Hepatocyte (in vitro differentiated cells): ENCODE results near the gene TRAF2. TPM values are rescaled to one million over a fixed set of nuclear protein-coding genes. Genes with fewer than 3 reads are reported as not detected.
A peak's percentile ranks its signal among the peaks of the same experiment; 100 is the strongest.

Experiments
- DNase-seq: peaks from one replicate; pipeline ENCODE4 v3.0.0-alpha.2; 2016; ENCODE audit warnings: low spot score
- H2AFZ ChIP-seq: fragments of 200-600 bp; sonication (generic); 2 replicates; pipeline ENCODE4 v1.6.0; 2016; ENCODE audit warnings: antibody characterized with exemption, mild to moderate bottlenecking
- H3K27ac ChIP-seq: fragments of 200-600 bp; sonication (generic); 2 replicates; pipeline ENCODE4 v1.5.1; 2016; ENCODE audit warnings: mild to moderate bottlenecking
- H3K27me3 ChIP-seq: fragments of 200-600 bp; sonication (generic); 2 replicates; pipeline ENCODE4 v1.6.1; 2016
- H3K36me3 ChIP-seq: fragments of 200-600 bp; sonication (generic); replicated peaks from 2 replicates; pipeline ENCODE4 v1.5.1; 2016; ENCODE audit warnings: low read depth; ENCODE audit not compliant: insufficient read depth
- H3K4me1 ChIP-seq: fragments of 200-600 bp; sonication (generic); 2 replicates; pipeline ENCODE4 v1.5.1; 2016; ENCODE audit warnings: mild to moderate bottlenecking, moderate library complexity; ENCODE audit not compliant: insufficient read depth
- H3K4me2 ChIP-seq: fragments of 200-600 bp; sonication (generic); 2 replicates; pipeline ENCODE4 v1.6.0; 2016
- H3K4me3 ChIP-seq: fragments of 200-600 bp; sonication (generic); 2 replicates; pipeline ENCODE4 v1.5.1; 2016; ENCODE audit warnings: mild to moderate bottlenecking
- H3K79me2 ChIP-seq: fragments of 200-600 bp; sonication (generic); 2 replicates; pipeline ENCODE4 v1.6.0; 2017; ENCODE audit warnings: mild to moderate bottlenecking
- H3K9me2 ChIP-seq: fragments of 200-600 bp; sonication (generic); replicated peaks from 2 replicates; pipeline ENCODE4 v1.6.0; 2017; ENCODE audit warnings: mild to moderate bottlenecking; ENCODE audit not compliant: insufficient read depth
- H3K9me3 ChIP-seq: fragments of 200-600 bp; sonication (generic); 2 replicates; pipeline ENCODE4 v1.5.1; 2016; ENCODE audit warnings: low read depth, mild to moderate bottlenecking
- H4K20me1 ChIP-seq: fragments of 200-600 bp; sonication (generic); 2 replicates; pipeline ENCODE4 v1.6.0; 2016; ENCODE audit warnings: mild to moderate bottlenecking; ENCODE audit not compliant: insufficient read depth, poor library complexity, severe bottlenecking
- CTCF ChIP-seq: fragments of 200-600 bp; sonication (generic); IDR thresholded peaks from 2 replicates; pipeline ENCODE4 v1.5.1; 2016; ENCODE audit warnings: antibody characterized with exemption, mild to moderate bottlenecking; ENCODE audit not compliant: poor library complexity
- EZH2 ChIP-seq: fragments of 200-600 bp; sonication (generic); IDR thresholded peaks from 2 replicates; pipeline ENCODE4 v1.6.1; 2016; ENCODE audit warnings: antibody characterized with exemption, mild to moderate bottlenecking, borderline replicate concordance
- EZH2phosphoT487 ChIP-seq: fragments of 200-600 bp; sonication (generic); IDR thresholded peaks from one replicate; pipeline ENCODE4 v1.6.1; 2018; ENCODE audit warnings: antibody characterized with exemption, mild to moderate bottlenecking, low read depth, moderate library complexity; ENCODE audit not compliant: unreplicated experiment, severe bottlenecking
- WGBS: methylation state at CpG from one replicate; pipeline ENCODE4 v1.1.6; 2016; ENCODE audit warnings: low lambda C conversion rate; ENCODE audit errors: missing lambda C conversion rate; 5-methylcytosine and 5-hydroxymethylcytosine counted together
- polyA plus RNA-seq: library from polyadenylated mRNA; unstranded; fragments of >200 nt; fragmentation: Nextera tagmentation; extraction: Ambion mirVana; gene quantifications from 2 replicates; pipeline ENCODE4 v1.2.1, GENCODE V29; 2016
- total RNA-seq: library from RNA; depleted of rRNA; stranded (reverse); fragments of >200 nt; gene quantifications from 2 replicates; pipeline ENCODE4 v1.2.3, GENCODE V29; 2014

The TRAF2 gene
- total and polyA plus RNA-seq, 2 experiments from 2014 or later = 7.6 to 12.4 TPM

GRCh38 chr9:136858844-136859757, 27.2 kb upstream of the TRAF2 start:
- peak; percentile 62 for DNase-seq
- Histone ChIP-seq H4K20me1 (peaks cover 4% of the 10 kb centered on the region), H3K9me2 (no peaks in the 10 kb centered on the region), H3K27me3 (no peaks in the 10 kb centered on the region), H3K79me2 (peaks cover 10% of the 10 kb centered on the region), H3K4me3 (no peak overlapping the region), H3K4me2 (peak overlapping the region; percentile 27), H3K27ac (peak overlapping the region; percentile 69), H3K36me3 (no peaks in the 10 kb centered on the region), H3K4me1 (peaks cover 16% of the 10 kb centered on the region), H3K9me3 (no peaks in the 10 kb centered on the region), H2AFZ (no peak overlapping the region)
- WGBS = 85% methylated on average over 15 of the region's 20 CpGs
- no peak for TF ChIP-seq EZH2phosphoT487
- TF ChIP-seq CTCF = no peak
- TF ChIP-seq EZH2 = no peak

- Histone ChIP-seq H3K36me3 (no peaks in the 10 kb centered on the region), H3K4me1 (peaks cover 22% of the 10 kb centered on the region), H2AFZ (no peak overlapping the region), H3K27ac (no peak overlapping the region), H3K4me3 (no peak overlapping the region), H3K27me3 (no peaks in the 10 kb centered on the region), H3K79me2 (peaks cover 24% of the 10 kb centered on the region), H3K4me2 (no peak overlapping the region), H3K9me2 (no peaks in the 10 kb centered on the region), H3K9me3 (no peaks in the 10 kb centered on the region), H4K20me1 (peaks cover 14% of the 10 kb centered on the region)
- DNase-seq = peak; percentile 4
- WGBS = 95% methylated on average over 9 of the region's 9 CpGs
- TF ChIP-seq CTCF = no peak
Observed at GRCh38 chr9:136860529-136860928, 25.8 kb upstream of the TRAF2 start.

GRCh38 chr9:136860933-136861873, 25.1 kb upstream of the TRAF2 start:
- H3K4me1 ChIP-seq = peaks cover 22% of the 10 kb centered on the region
- WGBS = 97% methylated on average over 22 of the region's 22 CpGs
- H3K79me2 ChIP-seq = peaks cover 29% of the 10 kb centered on the region
- no peaks in the 10 kb centered on the region for H3K36me3 ChIP-seq
- H4K20me1 ChIP-seq = peaks cover 14% of the 10 kb centered on the region
- H3K4me2 ChIP-seq = no peak overlapping the region
- no peak overlapping the region for H3K27ac ChIP-seq
- H3K27me3 ChIP-seq = no peaks in the 10 kb centered on the region
- H3K9me2 ChIP-seq = no peaks in the 10 kb centered on the region
- no peak overlapping the region for H3K4me3 ChIP-seq
- TF ChIP-seq EZH2phosphoT487 (no peak), CTCF (no peak), EZH2 (no peak)
- peak; percentile 4 for DNase-seq
- H3K9me3 ChIP-seq = no peaks in the 10 kb centered on the region
- H2AFZ ChIP-seq = no peak overlapping the region
